Suprapubic skin (tissue), 3 donors: ENCODE data around the gene MTERF4.

Experiments
- POLR2AphosphoS5 ChIP-seq, 3 donors: sonication (generic); formaldehyde crosslinking; IDR thresholded peaks; one replicate each; pipeline ENCODE4 v1.6.1; 2017; ENCODE audit warnings: antibody characterized with exemption in 3 of 3
- TF ChIP-seq, protein P1 (sequence below), 2 donors: fragments of 200-600 bp in 1 of 2; fragments of 450-650 bp in 1 of 2; sonication (generic) in 1 of 2; IDR thresholded peaks; one replicate each; pipeline ENCODE4 v1.5.1; 2016 to 2019; ENCODE audit warnings: antibody characterized with exemption in 2 of 2, mild to moderate bottlenecking in 1 of 2, moderate library complexity in 1 of 2

DNA sequence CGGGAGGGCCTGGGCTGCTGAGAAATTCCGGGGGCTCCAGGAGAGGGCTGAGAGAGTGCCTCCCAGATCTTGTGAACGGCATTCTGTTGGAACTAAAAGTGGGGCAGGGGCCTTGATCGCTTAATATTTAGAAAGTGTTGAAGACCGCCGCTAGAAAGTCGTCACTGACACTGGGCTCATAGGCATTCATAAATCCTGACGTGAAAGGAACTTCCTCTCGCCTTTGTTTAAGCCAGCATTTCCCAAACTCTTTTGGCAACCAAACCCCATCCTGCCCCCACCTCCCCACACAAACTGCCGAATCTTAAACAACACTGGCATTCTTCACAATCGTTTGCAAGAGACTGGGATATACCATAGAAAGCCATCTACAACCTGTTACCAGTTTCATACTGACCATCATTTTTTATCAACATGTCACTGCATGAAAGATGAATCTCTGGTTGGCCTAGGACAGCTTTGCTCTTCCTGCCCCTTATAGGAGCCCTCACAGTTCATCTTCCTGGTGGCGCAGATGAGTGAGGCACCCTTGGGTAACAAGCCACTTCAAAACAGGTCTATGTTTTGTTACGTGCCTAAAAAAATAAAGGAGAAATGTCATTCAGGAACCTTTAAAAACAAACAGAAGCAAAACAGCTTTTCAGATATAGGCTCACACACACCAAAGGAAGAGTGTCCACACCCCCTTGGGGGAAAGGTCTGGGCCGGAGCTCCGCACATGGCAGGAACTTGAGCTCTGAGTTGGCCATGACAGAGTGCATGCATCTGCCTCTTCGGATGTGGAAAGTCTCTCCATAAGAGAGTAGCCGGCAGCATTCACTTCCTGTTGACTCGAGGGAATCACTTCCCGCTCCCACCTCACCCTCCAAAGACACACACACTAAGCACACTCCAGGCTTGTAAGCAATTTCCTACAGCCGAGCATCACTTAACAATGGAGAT, 13.0 kb downstream of the MTERF4 start:
- TF ChIP-seq POLR2AphosphoS5 (IDR thresholded peaks at IDR 0.05) = no peak
- TF ChIP-seq, protein P1, sequence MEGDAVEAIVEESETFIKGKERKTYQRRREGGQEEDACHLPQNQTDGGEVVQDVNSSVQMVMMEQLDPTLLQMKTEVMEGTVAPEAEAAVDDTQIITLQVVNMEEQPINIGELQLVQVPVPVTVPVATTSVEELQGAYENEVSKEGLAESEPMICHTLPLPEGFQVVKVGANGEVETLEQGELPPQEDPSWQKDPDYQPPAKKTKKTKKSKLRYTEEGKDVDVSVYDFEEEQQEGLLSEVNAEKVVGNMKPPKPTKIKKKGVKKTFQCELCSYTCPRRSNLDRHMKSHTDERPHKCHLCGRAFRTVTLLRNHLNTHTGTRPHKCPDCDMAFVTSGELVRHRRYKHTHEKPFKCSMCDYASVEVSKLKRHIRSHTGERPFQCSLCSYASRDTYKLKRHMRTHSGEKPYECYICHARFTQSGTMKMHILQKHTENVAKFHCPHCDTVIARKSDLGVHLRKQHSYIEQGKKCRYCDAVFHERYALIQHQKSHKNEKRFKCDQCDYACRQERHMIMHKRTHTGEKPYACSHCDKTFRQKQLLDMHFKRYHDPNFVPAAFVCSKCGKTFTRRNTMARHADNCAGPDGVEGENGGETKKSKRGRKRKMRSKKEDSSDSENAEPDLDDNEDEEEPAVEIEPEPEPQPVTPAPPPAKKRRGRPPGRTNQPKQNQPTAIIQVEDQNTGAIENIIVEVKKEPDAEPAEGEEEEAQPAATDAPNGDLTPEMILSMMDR (IDR thresholded peaks at IDR 0.05) = no peak
